ENCODE results near the gene RNF167. TPM values are rescaled to one million over a fixed set of nuclear protein-coding genes. Genes with fewer than 3 reads are reported as not detected.
A peak's percentile ranks its signal among the peaks of the same experiment; 100 is the strongest.

The RNF167 gene
- total and polyA plus RNA-seq, 2 of the 4 experiments (the other 2 are of a cell fraction) = 13.1 to 79.5 TPM

DNA sequence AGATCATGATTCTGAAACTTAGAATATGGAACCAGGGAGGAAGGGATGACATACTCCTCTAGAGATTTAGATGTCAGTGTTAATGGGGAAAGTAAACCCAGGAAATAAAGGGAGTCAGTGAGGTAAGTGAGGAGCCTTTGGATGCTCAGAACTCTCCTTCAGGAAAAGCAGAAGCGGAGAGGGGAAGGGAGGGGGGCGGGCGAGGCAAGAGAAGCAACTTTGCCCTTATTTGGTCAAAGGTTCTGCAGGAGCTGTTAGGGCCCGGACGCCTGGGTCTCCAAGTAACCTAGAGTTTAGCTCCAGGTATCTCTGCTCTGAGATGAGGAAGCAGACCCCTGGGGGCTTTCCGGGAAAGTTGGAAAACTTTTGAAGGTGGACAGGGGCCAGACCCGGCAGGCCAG, 6.9 kb downstream of the RNF167 start:
- peak overlapping the region; percentile 94 for H3K56ac ChIP-seq (ENCODE audit: extremely low read depth, insufficient read depth, low read length)
- no peak for DNase-seq
- H3K4ac ChIP-seq (ENCODE audit: low read depth, low read length) = peak overlapping the region; percentile 85
- BruUV-seq (replicated peaks) = no TSS peak
- H3K14ac ChIP-seq (replicated peaks; ENCODE audit: low read depth, low read length) = peak overlapping the region; percentile 95
- peak overlapping the region; percentile 78 for H3K4me2 ChIP-seq (ENCODE audit: low read depth, low read length)
- H2AFZ ChIP-seq (replicated peaks; ENCODE audit: low read length, poor library complexity) = no peak overlapping the region
- peaks cover 64% of the 10 kb centered on the region for H4K20me1 ChIP-seq (ENCODE audit: insufficient read depth, low read length)
- no peak for TF ChIP-seq MAZ (IDR thresholded peaks at IDR 0.05; ENCODE audit: borderline replicate concordance, low read depth, low read length)
- TF ChIP-seq NFE2L2 (IDR thresholded peaks at IDR 0.05; ENCODE audit: low read depth, low read length) = no peak
- POLR2A ChIA-PET (ENCODE audit: unreplicated experiment) = interaction anchor here (0.6 to 3.5 kb wide), 2 partner anchors 20 to 70 kb away, joined by 3 to 19 read pairs; partner anchors contain the start of gene SPAG7
- in situ Hi-C loops (cut with MboI; ENCODE audit: low sequenced_read_pairs) (no loop called here), intact Hi-C loops (cut with micrococcal nuclease) (no loop called here), dilution Hi-C loops (cut with HindIII; ENCODE audit: low sequenced_read_pairs, unreplicated experiment) (no loop called here)
- peak overlapping the region; percentile 97 for H3K9ac ChIP-seq (ENCODE audit: low read depth, low read length)
- CTCF ChIA-PET = no interaction called here
- peak overlapping the region; percentile 47 for H2AK5ac ChIP-seq (ENCODE audit: low read depth, low read length)
- peak overlapping the region; percentile 39; the same call in 1 of the 2 replicates for H3K18ac ChIP-seq (ENCODE audit: low read depth, low read length)
- peak overlapping the region; percentile 98 for H2BK5ac ChIP-seq (ENCODE audit: low read depth, low read length, poor library complexity, severe bottlenecking)
- peak overlapping the region; percentile 49; the same call in 1 of the 2 replicates for H2BK120ac ChIP-seq (ENCODE audit: low read depth, low read length)
- H4K5ac ChIP-seq (ENCODE audit: low read depth, low read length) = peak overlapping the region; percentile 28
- H2BK20ac ChIP-seq (ENCODE audit: low read depth, low read length) = no peak overlapping the region
- H3K9me3 ChIP-seq (ENCODE audit: control insufficient read depth, insufficient read depth, low read length) = no peaks in the 10 kb centered on the region
- H4K8ac ChIP-seq (ENCODE audit: low read depth in 2 of 2, low read length in 2 of 2) = peak overlapping the region; percentile 80 to 95
- H2BK15ac ChIP-seq (ENCODE audit: low read depth, low read length) = peak overlapping the region; percentile 25; the same call in 1 of the 3 replicates
- H3K4me1 ChIP-seq (ENCODE audit: control insufficient read depth, insufficient read depth, low read length) = peaks cover 25% of the 10 kb centered on the region
- H3K27me3 ChIP-seq (ENCODE audit: control insufficient read depth, insufficient read depth, low read length) = no peaks in the 10 kb centered on the region
- H3K23ac ChIP-seq (ENCODE audit: low read depth, low read length) = peak overlapping the region; percentile 81
- peaks cover 41% of the 10 kb centered on the region for H3K36me3 ChIP-seq (ENCODE audit: control insufficient read depth, insufficient read depth, low read length)
- WGBS, 2 experiments (ENCODE audit: extremely low coverage in 2 of 2, insufficient read length in 1 of 2) = 0% methylated on average over 2 of the region's 7 CpGs; no CpG with 5 or more reads in 1 of the 2 experiments
- peak overlapping the region; percentile 21; the same call in 1 of the 2 replicates for H4K91ac ChIP-seq (ENCODE audit: insufficient read depth, low read depth, low read length)
- ATAC-seq (ENCODE audit: low read depth) = no peak
- peak overlapping the region; percentile 96 for H3K27ac ChIP-seq (ENCODE audit: insufficient read depth, low read length)
- H2AK9ac ChIP-seq (replicated peaks; ENCODE audit: low read depth, low read length, poor library complexity) = peak overlapping the region; percentile 95
- H3K9me1 ChIP-seq (ENCODE audit: insufficient read depth, low read length) = peaks cover 19% of the 10 kb centered on the region; the same call in 1 of the 2 replicates
- H3K4me3 ChIP-seq (ENCODE audit: insufficient read depth, low read depth, low read length) = peak overlapping the region; percentile 98
- H3K79me1 ChIP-seq (ENCODE audit: low read depth in 1 of 2, low read length in 2 of 2) = peaks cover 14 to 51% of the 10 kb centered on the region in 2 experiments; a peak in 3 of 4 replicates
